ENCODE data around the gene ZFP30.

The ZFP30 gene

GRCh38 chr19:37655301-37655688 lies at the start of gene ZFP30:
Gene ZFP30, minus strand, starts transcription at chr19:37655465. Its CDS starts 7,643 bp downstream, at chr19:37647822.
- peak within 1 kb of the TSS; percentile 96 for H3K27ac ChIP-seq (ENCODE audit: extremely low read depth, low read depth, low read length)
- ChIA-PET POLR2A (interaction anchor here (0.6 to 2.8 kb wide), 11 partner anchors 10 to 719 kb away, joined by 3 to 28 read pairs (median 4); partner anchors contain the start of genes PSMD8, ZNF527, ZNF540 and ZNF570), CTCF (interaction anchor here (0.7 kb wide), 1 partner anchor 16 kb away, joined by 3 read pairs; no protein-coding TSS in a partner anchor)
- H3K4me1 ChIP-seq (ENCODE audit: control insufficient read depth, insufficient read depth, low read length), result peaks cover 8% of the 10 kb centered on the region; the same call in 1 of the 2 replicates
- peaks cover 5 to 42% of the 10 kb centered on the region in 2 experiments for H3K36me3 ChIP-seq (ENCODE audit: control insufficient read depth in 2 of 2, insufficient read depth in 1 of 2, low read length in 2 of 2)
- peaks cover 23% of the 10 kb centered on the region for H3K9me3 ChIP-seq (ENCODE audit: control insufficient read depth, insufficient read depth, low read depth, low read length)
- peak within 1 kb of the TSS; percentile 52 for H3K4me3 ChIP-seq (ENCODE audit: low read depth, low read length)
- TF ChIP-seq ZNF146 (tag by site-specific recombination; IDR thresholded peaks at IDR 0.05) (no peak; the same call in 1 of the 2 replicates), ZNF558 (tag by site-specific recombination; IDR thresholded peaks at IDR 0.05) (no peak), ZNF791 (tag by site-specific recombination; IDR thresholded peaks at IDR 0.05) (no peak), GFI1B (tag by site-specific recombination; IDR thresholded peaks at IDR 0.05) (no peak), ZNF335 (tag by site-specific recombination; conservative IDR thresholded peaks at IDR 0.05) (no peak), ZNF223 (tag by site-specific recombination; IDR thresholded peaks at IDR 0.05) (no peak), CTCF (tag by site-specific recombination; IDR thresholded peaks at IDR 0.05) (no peak), ZNF184 (tag by site-specific recombination; IDR thresholded peaks at IDR 0.05) (no peak; the same call in 1 of the 2 replicates), ZNF621 (tag by site-specific recombination; IDR thresholded peaks at IDR 0.05) (no peak), ZNF157 (tag by site-specific recombination; IDR thresholded peaks at IDR 0.05) (0 out of 2 replicates have a peak, but pooled peaks have one; percentile 4), INSM2 (tag by site-specific recombination; IDR thresholded peaks at IDR 0.05) (0 out of 2 replicates have a peak, but pooled peaks have one; percentile 3), HOXA7 (CRISPR knock-in tag; IDR thresholded peaks at IDR 0.05; ENCODE audit: borderline replicate concordance) (no peak), ZNF274 (IDR thresholded peaks at IDR 0.05; ENCODE audit: low read length) (no peak), ZNF274 (tag by site-specific recombination; IDR thresholded peaks at IDR 0.05; ENCODE audit: borderline replicate concordance) (no peak), ZNF580 (tag by site-specific recombination; IDR thresholded peaks at IDR 0.05) (no peak), ZNF426 (tag by site-specific recombination; IDR thresholded peaks at IDR 0.05) (no peak), ZNF623 (tag by site-specific recombination; IDR thresholded peaks at IDR 0.05) (no peak; the same call in 1 of the 2 replicates), KLF9 (tag by site-specific recombination; IDR thresholded peaks at IDR 0.05; ENCODE audit: low read depth) (no peak), KLF10 (tag by site-specific recombination; IDR thresholded peaks at IDR 0.05) (no peak), ZNF670 (tag by site-specific recombination; IDR thresholded peaks at IDR 0.05; ENCODE audit: low read depth) (no peak), ZNF837 (tag by site-specific recombination; IDR thresholded peaks at IDR 0.05) (no peak), ZFP41 (tag by site-specific recombination; IDR thresholded peaks at IDR 0.05; ENCODE audit: borderline replicate concordance) (no peak), ZNF660 (tag by site-specific recombination; IDR thresholded peaks at IDR 0.05) (peak; percentile 83; the same call in 1 of the 2 replicates), ZNF488 (tag by site-specific recombination; IDR thresholded peaks at IDR 0.05) (no peak), YY1 (tag by site-specific recombination; IDR thresholded peaks at IDR 0.05) (peak; percentile 64; the same call in 1 of the 2 replicates), SP3 (tag by site-specific recombination; IDR thresholded peaks at IDR 0.05) (no peak), ZNF132 (tag by site-specific recombination; IDR thresholded peaks at IDR 0.05; ENCODE audit: borderline replicate concordance) (no peak), ZNF324 (tag by site-specific recombination; IDR thresholded peaks at IDR 0.05) (peak; percentile 85; the same call in 1 of the 2 replicates), KLF8 (tag by site-specific recombination; IDR thresholded peaks at IDR 0.05) (0 out of 2 replicates have a peak, but pooled peaks have one; percentile 68), ZNF626 (tag by site-specific recombination; IDR thresholded peaks at IDR 0.05) (no peak), KLF7 (tag by site-specific recombination; IDR thresholded peaks at IDR 0.05; ENCODE audit: borderline replicate concordance) (no peak), KLF1 (tag by site-specific recombination; IDR thresholded peaks at IDR 0.05) (no peak), ZBTB48 (tag by site-specific recombination; IDR thresholded peaks at IDR 0.05) (no peak), ZNF433 (tag by site-specific recombination; IDR thresholded peaks at IDR 0.05; ENCODE audit: low read depth) (no peak), MZF1 (tag by site-specific recombination; IDR thresholded peaks at IDR 0.05; ENCODE audit: borderline replicate concordance) (no peak), ZNF560 (tag by site-specific recombination; IDR thresholded peaks at IDR 0.05; ENCODE audit: borderline replicate concordance) (no peak), ZNF423 (tag by site-specific recombination; IDR thresholded peaks at IDR 0.05) (no peak), ZNF175 (tag by site-specific recombination; IDR thresholded peaks at IDR 0.05) (no peak)

All from HEK293 (cell line).